Posterior vena cava (tissue), 2 donors: Measurements from ENCODE around the gene AMD1. TPM values are rescaled to one million over a fixed set of nuclear protein-coding genes. Genes with fewer than 3 reads are reported as not detected.
"Not testable (repeated sequence)": the region's sequence is repeated elsewhere in the genome, so short reads cannot be mapped to it uniquely, and the experiment has no call there.

Experiments
- DNase-seq: peaks from one replicate; pipeline ENCODE4 v3.0.0-alpha.2; 2020; ENCODE audit warnings: low spot score
- intact Hi-C, 2 donors: fragments of 100-400 bp; cut with DNase I; formaldehyde crosslinking; loops; one replicate each; pipeline versions ENCODE4 v1.14.1 to v1.14.2; 2022 to 2023
- total RNA-seq, 2 donors: library from RNA; stranded (reverse); fragmentation: NEBNext Ultra II Directional; extraction: Animal tissue kit (Norgen Biotek cat#: 25700); gene quantifications; one replicate each; pipeline ENCODE4 v1.2.1, GENCODE V29; 2021
- donor health status: DM: yes; HTN: yes; CAD: no.
- donor health status: DM: yes; HTN: yes; CAD: no.

Gene AMD1
- total RNA-seq, 2 donors from 2014 or later = 39.7 to 57.9 TPM

- peak; percentile 96 for DNase-seq
- intact Hi-C loops = loop anchor here in 1 of 2 donors (10.0 kb wide), 1 partner anchor 61 kb away; the partner anchor contains the start of gene CDK19
These were observed 1.7 kb downstream of the AMD1 start for GRCh38 chr6:110876170-110876773.

DNA sequence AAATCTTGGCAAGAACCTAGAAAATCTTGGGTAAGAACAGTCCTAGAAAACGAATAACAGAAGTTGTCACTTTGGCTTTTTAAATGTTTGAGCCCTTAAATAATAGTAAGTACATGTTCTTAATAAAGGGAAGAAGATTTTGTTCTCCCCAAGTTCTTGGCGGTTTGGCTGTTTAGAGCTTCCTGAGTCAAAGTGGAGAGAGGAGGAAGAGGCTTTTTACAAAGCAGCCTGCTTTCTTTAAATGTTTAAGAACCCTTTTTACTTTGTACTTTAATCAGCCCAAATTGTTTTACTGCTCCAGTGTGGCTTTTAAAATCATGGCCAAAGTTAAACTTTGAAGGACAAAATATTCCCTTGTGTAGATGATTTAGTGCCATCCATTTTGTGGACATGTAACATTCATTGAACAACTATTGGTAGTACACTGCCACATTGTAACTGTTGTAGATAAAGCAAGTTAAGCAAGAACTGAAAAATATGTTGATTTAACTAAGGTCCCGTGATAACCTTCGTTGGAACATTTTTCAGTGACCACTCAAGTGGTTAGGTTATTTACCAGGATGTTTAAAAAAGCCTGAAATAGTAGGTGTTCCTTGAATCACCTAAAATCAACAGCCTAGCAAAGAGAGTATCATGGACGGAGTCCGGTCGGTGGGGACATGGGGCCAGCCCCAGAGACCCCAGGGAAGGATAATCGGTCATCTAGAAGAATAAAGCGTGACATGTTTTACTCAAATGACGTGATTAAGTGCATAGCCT is 2.4 kb downstream of the AMD1 start:
- no peak for DNase-seq
- intact Hi-C loops = loop anchor here in 1 of 2 donors (10.0 kb wide), 1 partner anchor 62 kb away; the partner anchor contains the start of gene CDK19

DNA sequence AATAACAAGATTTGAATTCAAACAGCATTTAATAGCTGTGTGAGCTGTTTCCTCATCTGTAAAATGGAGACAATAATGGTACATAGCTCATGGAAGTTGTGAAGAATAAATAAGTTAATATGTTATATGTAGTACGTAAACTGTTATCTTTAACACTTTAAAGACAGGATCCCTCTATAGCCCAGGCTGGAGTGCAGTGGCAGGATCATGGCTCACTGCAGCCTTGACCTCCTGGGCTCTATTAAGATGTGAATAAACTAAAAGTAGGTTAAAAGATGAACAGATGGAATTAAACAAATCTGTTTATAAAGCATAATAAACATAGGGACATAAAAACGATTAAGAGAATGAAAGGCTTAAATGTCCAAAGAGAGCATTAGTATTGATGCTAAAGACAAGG is 3.0 kb downstream of the AMD1 start:
- intact Hi-C loops = loop anchor here in 1 of 2 donors (10.0 kb wide), 1 partner anchor 63 kb away; the partner anchor contains the start of gene CDK19
- no peak for DNase-seq

DNA sequence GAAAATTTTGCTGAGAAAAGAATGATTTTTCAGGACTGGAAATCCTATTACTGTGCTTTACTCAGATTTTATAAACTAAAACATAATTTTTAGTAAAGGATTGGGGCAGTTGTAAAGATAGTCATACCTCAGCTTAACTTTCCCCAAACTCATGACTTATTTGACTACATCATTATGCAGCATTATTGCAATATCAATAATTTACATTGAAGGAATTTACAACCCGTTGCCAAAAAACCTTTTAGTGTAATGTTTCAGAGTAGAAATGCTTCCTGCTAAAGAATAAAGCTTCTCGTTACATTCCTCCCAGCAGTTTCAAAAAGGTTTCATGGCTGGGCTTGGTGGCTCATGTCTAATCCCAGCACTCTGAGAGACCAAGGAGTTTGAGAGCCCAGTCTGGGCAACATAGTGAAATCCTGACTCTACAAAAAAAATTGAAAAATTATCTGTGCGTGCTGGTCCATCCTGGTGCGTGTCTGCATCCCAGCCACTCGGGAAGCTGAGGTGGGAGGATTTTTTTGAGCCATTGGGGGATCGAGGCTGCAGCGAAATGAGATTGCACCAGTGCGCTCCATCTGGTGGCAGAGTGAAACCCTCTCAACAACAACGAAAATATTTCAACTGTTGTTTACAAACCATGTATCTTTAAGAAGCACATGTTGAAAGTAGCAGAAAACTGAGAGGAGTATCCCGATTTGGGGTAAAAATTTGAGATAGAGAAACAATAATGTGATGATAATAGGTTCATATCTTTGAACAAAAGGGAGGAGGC is 4.4 kb downstream of the AMD1 start:
- no peak for DNase-seq
- intact Hi-C loops = loop anchor here in 1 of 2 donors (10.0 kb wide), 1 partner anchor 64 kb away; the partner anchor contains the start of gene CDK19

DNA sequence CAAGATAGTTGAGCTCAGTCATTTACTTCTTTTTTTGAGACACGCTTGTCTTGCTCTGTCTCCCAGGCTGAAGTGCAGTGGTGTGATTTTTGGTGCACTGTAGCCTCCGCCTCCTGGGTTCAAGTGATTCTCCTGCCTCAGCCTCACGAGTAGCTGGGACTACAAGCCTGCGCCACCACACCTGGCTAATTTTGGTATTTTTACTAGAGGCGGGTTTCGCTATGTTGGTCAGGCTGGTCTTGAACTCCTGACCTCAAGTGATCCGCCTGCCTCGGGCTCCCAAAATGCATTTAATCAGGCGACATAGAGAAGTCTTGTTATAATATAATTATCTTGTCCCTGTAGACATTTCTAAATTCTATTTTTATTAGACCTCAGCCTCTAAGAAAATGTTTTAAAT is 6.1 kb downstream of the AMD1 start:
- intact Hi-C loops = loop anchor here in 1 of 2 donors (10.0 kb wide), 1 partner anchor 356 kb away; no protein-coding TSS in a partner anchor

DNA sequence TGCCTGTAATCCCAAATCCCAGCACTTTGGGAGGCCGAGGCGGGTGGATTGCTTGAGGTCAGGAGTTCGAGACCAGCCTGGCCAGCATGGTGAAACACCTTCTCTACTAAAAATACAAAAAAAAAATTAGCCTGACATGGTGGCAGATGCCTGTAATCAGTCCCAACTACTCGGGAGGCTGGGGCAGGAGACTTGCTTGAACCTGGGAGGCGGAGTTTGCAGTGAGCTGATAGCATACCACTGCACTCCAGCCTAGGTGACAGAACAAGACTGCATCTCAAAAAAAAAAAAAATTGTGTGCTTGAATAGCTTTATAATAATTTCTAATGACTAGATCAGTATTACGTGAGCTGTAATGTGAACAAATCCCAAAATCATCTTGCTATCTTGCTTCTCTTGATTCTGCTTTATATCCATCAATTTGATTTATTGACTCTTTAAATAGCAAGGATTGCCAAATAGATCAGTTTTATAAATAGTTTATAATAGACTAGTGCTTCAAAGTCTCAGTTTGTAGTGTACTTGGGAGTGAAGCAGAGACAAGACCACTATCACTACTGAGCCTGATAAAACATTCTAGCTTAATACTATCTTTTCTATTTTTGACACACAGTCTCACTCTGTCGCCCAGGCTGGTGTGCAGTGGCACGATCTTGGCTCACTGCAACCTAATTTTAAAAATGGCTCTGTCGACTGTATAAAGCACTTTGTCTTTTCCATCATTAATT is 7.1 kb downstream of the AMD1 start:
- intact Hi-C loops = loop anchor here in 1 of 2 donors (10.0 kb wide), 1 partner anchor 357 kb away; no protein-coding TSS in a partner anchor
- DNase-seq = no peak

More for the DNA sequence above, 6.1 kb downstream of the AMD1 start:
- no peak for DNase-seq

DNA sequence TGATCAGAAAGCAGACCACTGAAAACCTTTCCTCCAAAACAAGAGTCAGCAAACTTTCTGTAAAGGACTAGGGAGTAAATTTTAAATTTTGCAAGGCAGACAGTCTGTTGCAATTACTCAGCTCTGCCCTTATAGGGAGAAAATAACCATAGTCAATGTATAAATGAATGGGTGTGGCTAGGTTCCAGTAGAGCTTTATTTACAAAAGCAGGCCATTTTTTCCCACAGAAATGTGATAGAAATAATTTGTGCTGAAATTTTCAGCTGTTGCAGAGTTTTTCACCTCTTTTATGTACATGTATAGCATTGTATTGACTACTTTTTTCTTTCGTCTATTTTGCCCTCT is 7.7 kb downstream of the AMD1 start:
- intact Hi-C loops = loop anchor here in 1 of 2 donors (10.0 kb wide), 1 partner anchor 357 kb away; no protein-coding TSS in a partner anchor
- DNase-seq = no peak

- intact Hi-C loops = loop anchor here in 1 of 2 donors (10.0 kb wide), 1 partner anchor 358 kb away; no protein-coding TSS in a partner anchor
- DNase-seq = no peak
These were observed 8.4 kb downstream of the AMD1 start for GRCh38 chr6:110882824-110883554.

DNA sequence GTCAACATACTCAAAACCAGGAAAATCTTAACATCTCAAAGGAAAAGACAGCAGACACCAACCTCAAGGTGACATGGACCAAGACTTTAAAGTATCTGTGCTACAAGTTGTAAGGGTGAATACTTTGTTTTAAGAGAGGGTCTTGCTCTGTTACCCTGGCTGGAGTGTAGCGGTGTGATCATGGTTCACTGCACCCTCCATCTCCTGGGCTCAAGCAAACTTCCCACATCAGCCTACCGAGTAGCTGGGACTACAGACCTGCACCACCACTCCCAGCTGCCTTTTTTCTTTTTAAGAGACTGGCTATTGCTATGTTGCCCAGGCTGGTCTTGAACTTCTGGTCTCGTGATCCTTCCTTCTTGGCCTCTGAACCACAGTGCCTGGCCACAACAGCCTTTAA is 9.7 kb downstream of the AMD1 start:
- intact Hi-C loops = loop anchor here in 1 of 2 donors (10.0 kb wide), 1 partner anchor 360 kb away; no protein-coding TSS in a partner anchor
- DNase-seq = no peak

- no peak for DNase-seq
- intact Hi-C loops = loop anchor here in 1 of 2 donors (10.0 kb wide), 1 partner anchor 361 kb away; no protein-coding TSS in a partner anchor
These were observed 10.9 kb downstream of the AMD1 start for GRCh38 chr6:110885526-110885925.

DNA sequence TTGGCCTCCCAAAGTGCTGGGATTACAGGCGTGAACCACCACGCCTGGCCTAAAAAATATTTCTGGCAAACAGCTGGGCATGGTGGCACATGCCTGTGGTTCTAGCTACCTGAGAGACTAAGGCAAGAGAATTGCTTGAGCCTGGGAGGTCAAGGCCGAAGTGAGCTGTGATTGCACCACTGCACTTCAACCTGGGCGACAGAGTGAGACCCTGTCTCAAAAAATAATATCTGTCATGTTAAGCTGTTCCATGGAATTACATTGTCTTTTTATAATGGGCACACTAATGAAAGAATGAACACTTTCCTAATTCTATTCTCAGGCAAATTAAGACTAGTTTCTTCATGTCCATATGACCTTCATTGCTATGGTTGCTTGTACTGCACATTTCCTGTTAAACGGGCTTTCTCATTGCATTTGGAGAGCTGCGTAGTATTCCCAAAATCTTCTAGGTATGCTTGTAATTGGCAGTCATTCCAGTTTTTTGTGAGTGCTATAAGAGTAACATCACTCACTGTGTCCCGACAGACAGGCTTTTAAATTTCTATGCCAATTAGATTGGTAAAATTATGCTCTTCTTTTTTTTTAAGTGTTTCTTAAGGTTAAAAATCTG is 12.1 kb downstream of the AMD1 start:
- DNase-seq = no peak
- intact Hi-C loops = loop anchor here in 1 of 2 donors (10.0 kb wide), 1 partner anchor 362 kb away; no protein-coding TSS in a partner anchor

- no peak for DNase-seq
- intact Hi-C loops = no loop called here
These were observed 15.7 kb downstream of the AMD1 start for GRCh38 chr6:110890288-110890687.

- no peak for DNase-seq
- intact Hi-C loops = no loop called here
These were observed 21.5 kb downstream of the AMD1 start for GRCh38 chr6:110895907-110896608.

DNA sequence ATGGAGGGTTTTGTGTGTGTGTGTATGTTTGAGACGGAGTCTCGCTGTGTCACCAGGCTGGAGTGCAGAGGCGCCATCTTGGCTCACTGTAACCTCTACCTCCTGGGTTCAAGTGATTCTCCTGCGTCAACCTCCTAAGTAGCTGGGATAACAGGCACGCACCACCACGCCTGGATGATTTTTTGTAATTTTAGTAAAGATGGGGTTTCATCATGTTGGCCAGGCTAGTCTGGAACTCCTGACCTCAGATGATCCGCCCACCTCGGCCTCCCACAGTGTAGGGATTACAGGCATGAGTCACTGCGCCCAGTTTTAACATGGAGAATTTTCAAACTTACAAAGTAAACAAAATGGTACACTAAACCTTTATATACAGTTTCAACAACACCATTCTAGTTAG is 22.8 kb downstream of the AMD1 start:
- no peak for DNase-seq
- intact Hi-C loops = no loop called here

DNA sequence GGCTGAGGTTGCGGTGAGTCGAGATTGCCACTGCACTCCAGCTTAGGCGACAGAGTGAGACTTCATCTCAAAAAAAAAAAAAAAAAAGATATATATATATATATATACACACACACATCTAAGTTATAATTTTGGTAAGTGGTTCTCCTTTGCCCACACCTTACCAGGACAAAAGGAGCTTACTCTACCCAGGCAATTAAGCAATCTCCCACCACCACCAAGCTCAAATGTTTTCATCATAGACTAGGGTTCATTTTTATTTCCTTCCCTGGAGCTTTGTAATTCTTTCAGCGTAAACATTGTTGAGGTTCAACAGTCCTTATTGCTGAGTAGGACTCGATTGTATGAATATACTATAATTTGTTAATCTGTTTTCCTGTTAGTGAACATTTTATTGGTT is 23.5 kb downstream of the AMD1 start:
- no peak for DNase-seq
- intact Hi-C loops = no loop called here

GRCh38 chr6:110900028-110900598 is 25.5 kb downstream of the AMD1 start:
- DNase-seq = no peak

DNA sequence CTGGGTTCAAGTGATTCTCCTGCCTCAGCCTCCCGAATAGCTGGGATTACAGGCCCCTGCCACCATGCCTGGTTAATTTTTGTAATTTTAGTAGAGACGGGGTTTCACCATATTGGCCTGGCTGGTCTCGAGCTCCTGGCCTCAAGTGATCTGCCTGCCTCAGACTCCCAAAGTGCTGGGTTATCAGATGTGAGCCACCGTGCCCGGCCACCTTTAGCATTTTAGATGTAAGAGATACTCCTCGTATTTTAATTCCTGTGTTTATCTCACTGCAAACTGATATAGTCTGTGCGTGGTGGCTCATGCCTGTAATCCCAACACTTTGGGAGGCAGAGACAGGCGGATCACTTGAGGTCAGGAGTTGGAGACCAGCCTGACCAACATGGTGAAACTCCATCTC is 27.0 kb downstream of the AMD1 start:
- intact Hi-C loops, DNase-seq: not testable (repeated sequence)

More at GRCh38 chr6:110900028-110900598, 25.5 kb downstream of the AMD1 start:
- intact Hi-C loops = no loop called here
